Neural cell (in vitro differentiated cells): ENCODE results near the gene KIR2DL4.
"Not testable (repeated sequence)": the region's sequence is repeated elsewhere in the genome, so short reads cannot be mapped to it uniquely, and the experiment has no call there.

ENCODE experiments used
- CTCF ChIP-seq: fragments of 450-650 bp; IDR thresholded peaks from 2 replicates; pipeline ENCODE4 v1.5.1; 2014; ENCODE audit warnings: antibody characterized with exemption, mild to moderate bottlenecking, moderate library complexity; ENCODE audit not compliant: poor library complexity, severe bottlenecking
- EP300 ChIP-seq: fragments of 450-650 bp; conservative IDR thresholded peaks from 2 replicates; pipeline ENCODE4 v1.6.1; 2014; ENCODE audit warnings: antibody characterized with exemption, mild to moderate bottlenecking, moderate library complexity; ENCODE audit not compliant: poor library complexity, severe bottlenecking
- EZH2 ChIP-seq: fragments of 200-600, 300-800 bp; shearing (Covaris generic), sonication (generic); IDR thresholded peaks from 2 replicates; pipeline ENCODE4 v1.6.1; 2014; ENCODE audit warnings: antibody characterized with exemption, low read length, borderline replicate concordance, mild to moderate bottlenecking; ENCODE audit not compliant: insufficient read depth, poor library complexity, severe bottlenecking
- MXI1 ChIP-seq: fragments of 450-650 bp; conservative IDR thresholded peaks from 2 replicates; pipeline ENCODE4 v1.6.1; 2014; ENCODE audit warnings: antibody characterized with exemption, mild to moderate bottlenecking; ENCODE audit not compliant: poor library complexity, severe bottlenecking
- POLR2AphosphoS5 ChIP-seq: IDR thresholded peaks from 2 replicates; pipeline ENCODE4 v1.6.1; 2012
- RAD21 ChIP-seq: fragments of 450-650 bp; conservative IDR thresholded peaks from 2 replicates; pipeline ENCODE4 v1.6.1; 2014; ENCODE audit warnings: antibody characterized with exemption, mild to moderate bottlenecking, moderate library complexity
- REST ChIP-seq: IDR thresholded peaks from 2 replicates; pipeline ENCODE4 v1.6.1; 2012; ENCODE audit warnings: borderline replicate concordance
- SMC3 ChIP-seq: fragments of 450-650 bp; conservative IDR thresholded peaks from 2 replicates; pipeline ENCODE4 v1.6.1; 2014; ENCODE audit warnings: antibody characterized with exemption, mild to moderate bottlenecking, moderate library complexity; ENCODE audit not compliant: poor library complexity

DNA sequence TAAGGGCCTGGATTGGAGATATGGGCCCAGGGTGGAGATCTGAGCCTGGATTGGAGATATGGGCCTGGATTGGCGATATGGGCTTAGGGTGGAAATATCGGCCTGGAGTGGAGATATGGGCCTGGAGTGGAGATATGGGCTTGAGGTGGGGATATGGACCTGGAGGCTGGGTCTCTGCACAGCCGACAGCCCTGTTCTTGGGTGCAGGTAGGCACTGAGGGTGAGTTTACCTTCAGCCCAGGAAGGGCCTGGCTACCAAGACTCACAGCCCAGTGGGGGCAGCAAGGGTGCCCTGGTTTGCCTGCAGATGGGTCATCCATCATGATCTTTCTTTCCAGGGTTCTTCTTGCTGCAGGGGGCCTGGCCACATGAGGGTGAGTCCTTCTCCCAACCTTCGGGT, 32.9 kb upstream of the KIR2DL4 start:
- TF ChIP-seq CTCF, MXI1, REST, EP300, EZH2, RAD21, POLR2AphosphoS5, SMC3: not testable (repeated sequence)
